Uterus (tissue), 2 donors: ENCODE data around the gene AIFM3.

Experiments used
- CTCF ChIP-seq, 4 experiments: fragments of 200-600 bp in 2 of 4; fragments of 450-650 bp in 2 of 4; sonication (generic) in 2 of 4; IDR thresholded peaks; one replicate each; pipeline ENCODE4 v1.5.1; 2016 to 2019; ENCODE audit warnings: antibody characterized with exemption in 4 of 4, mild to moderate bottlenecking in 2 of 4, moderate library complexity in 1 of 4
- POLR2A ChIP-seq, 2 donors: fragments of 450-650 bp; IDR thresholded peaks; one replicate each; pipeline ENCODE4 v1.6.1; 2016; ENCODE audit warnings: antibody characterized with exemption in 2 of 2, mild to moderate bottlenecking in 1 of 2, moderate library complexity in 1 of 2

GRCh38 chr22:21029486-21030025 is 62.5 kb downstream of the AIFM3 start:
- TF ChIP-seq CTCF (IDR thresholded peaks at IDR 0.05), result no peak
- TF ChIP-seq POLR2A (IDR thresholded peaks at IDR 0.05), result no peak
